Stomach (tissue), 9 donors: ENCODE results near the gene PTPRD. TPM values are rescaled to one million over a fixed set of nuclear protein-coding genes. Genes with fewer than 3 reads are reported as not detected.

Source experiments
- DNase-seq, 2 donors: peaks; one replicate each; pipeline versions ENCODE4 v3.0.0 to v3.0.0-alpha.2; 2013 to 2019
- H3K27ac ChIP-seq, 5 donors: fragments of 200-600 bp in 4 of 5; sonication (generic) in 4 of 5; one replicate each; pipeline ENCODE4 v1.5.1; 2013 to 2019; ENCODE audit warnings: mild to moderate bottlenecking in 1 of 5, moderate library complexity in 1 of 5
- H3K27me3 ChIP-seq, 3 donors: fragments of 200-600 bp; sonication (generic); one replicate each; pipeline ENCODE4 v1.5.1; 2017 to 2019; ENCODE audit warnings: mixed run types in 1 of 3
- H3K36me3 ChIP-seq, 4 donors: fragments of 200-600 bp; sonication (generic); 1 replicate in 3 of 4; 2 replicates in 1 of 4; pipeline ENCODE4 v1.5.1; 2016 to 2019
- H3K4me1 ChIP-seq, 4 donors: fragments of 200-600 bp; sonication (generic); one replicate each; pipeline ENCODE4 v1.5.1; 2016 to 2019
- H3K4me3 ChIP-seq, 4 donors: fragments of 200-600 bp; sonication (generic) in 3 of 4; one replicate each; pipeline ENCODE4 v1.5.1; 2016 to 2019; ENCODE audit warnings: mild to moderate bottlenecking in 1 of 4
- H3K9me3 ChIP-seq, 4 donors: fragments of 200-600 bp; sonication (generic); one replicate each; pipeline ENCODE4 v1.5.1; 2016 to 2019
- CTCF ChIP-seq, 7 experiments: fragments of 450-650 bp in 4 of 7; fragments of 200-600 bp in 3 of 7; sonication (generic) in 3 of 7; IDR thresholded peaks; one replicate each; pipeline ENCODE4 v1.5.1; 2016 to 2019; ENCODE audit warnings: antibody characterized with exemption in 7 of 7, control low read depth in 2 of 7, mild to moderate bottlenecking in 1 of 7
- EP300 ChIP-seq: sonication (generic); formaldehyde crosslinking; IDR thresholded peaks from one replicate; pipeline ENCODE4 v1.6.1; 2017; ENCODE audit warnings: antibody characterized with exemption
- POLR2A ChIP-seq, 4 donors: fragments of 450-650 bp; IDR thresholded peaks; one replicate each; pipeline ENCODE4 v1.6.1; 2016; ENCODE audit warnings: antibody characterized with exemption in 4 of 4, control low read depth in 2 of 4, mild to moderate bottlenecking in 1 of 4, moderate library complexity in 1 of 4
- POLR2AphosphoS5 ChIP-seq, 3 donors: sonication (generic); formaldehyde crosslinking; IDR thresholded peaks; one replicate each; pipeline ENCODE4 v1.6.1; 2016; ENCODE audit warnings: antibody characterized with exemption in 3 of 3
- WGBS, 5 donors: extraction: QIAGEN DNeasy Blood & Tissue Kit in 3 of 5; methylation state at CpG; one replicate each; pipeline versions ENCODE4 v1.1.5 to v1.1.7; 2013 to 2018; 5-methylcytosine and 5-hydroxymethylcytosine counted together
- intact Hi-C: fragments of 100-400 bp; cut with DNase I; formaldehyde crosslinking; loops from one replicate; pipeline ENCODE4 v1.15.1; 2023; ENCODE audit warnings: low total_unique reads
- polyA plus RNA-seq, 3 donors: library from polyadenylated mRNA; stranded (reverse); fragments of 200-250 nt; gene quantifications; one replicate each; pipeline ENCODE4 v1.2.3, GENCODE V29; 2013
- total RNA-seq, 5 donors: library from RNA; depleted of rRNA; stranded (reverse); fragments of >200 nt; gene quantifications; one replicate each; pipeline versions ENCODE4 v1.1.0 to v1.2.3, GENCODE V29; 2014 to 2016
- donor health status: healthy with polysubstance abuse.
- donor health status: Bipolar disorder and iron deficiency.
- donor health status: healthy.

The PTPRD gene
- total and polyA plus RNA-seq, 8 donors = 0.12 to 53.1 (median 1.2) TPM

- no peak for TF ChIP-seq POLR2A (IDR thresholded peaks at IDR 0.05)
- no peak for TF ChIP-seq POLR2AphosphoS5 (IDR thresholded peaks at IDR 0.05)
- TF ChIP-seq CTCF (IDR thresholded peaks at IDR 0.05) = no peak
- TF ChIP-seq EP300 = no peak
- DNase-seq = no peak
- Histone ChIP-seq H3K4me1 (no peaks in the 10 kb centered on the region), H3K4me3 (no peak overlapping the region), H3K27ac (no peak overlapping the region), H3K36me3 (no peaks in the 10 kb centered on the region), H3K9me3 (no peaks in the 10 kb centered on the region), H3K27me3 (no peaks in the 10 kb centered on the region)
- intact Hi-C loops = no loop called here
These were observed 2174.9 kb downstream of the PTPRD start for GRCh38 chr9:8437876-8438275.

GRCh38 chr9:8437259-8437658, 2175.5 kb downstream of the PTPRD start:
- H3K27me3 ChIP-seq = no peaks in the 10 kb centered on the region
- no peaks in the 10 kb centered on the region for H3K4me1 ChIP-seq
- H3K27ac ChIP-seq = no peak overlapping the region
- no peak for TF ChIP-seq EP300
- TF ChIP-seq CTCF (IDR thresholded peaks at IDR 0.05) = no peak
- DNase-seq = no peak
- no peaks in the 10 kb centered on the region for H3K36me3 ChIP-seq
- intact Hi-C loops = no loop called here
- WGBS, 5 donors = 79 to 91% (median 85%) methylated on average over 4 of the region's 4 CpGs
- H3K9me3 ChIP-seq = no peaks in the 10 kb centered on the region
- no peak overlapping the region for H3K4me3 ChIP-seq

GRCh38 chr9:8436786-8437185, 2176.0 kb downstream of the PTPRD start:
- TF ChIP-seq EP300 (no peak), CTCF (IDR thresholded peaks at IDR 0.05) (no peak), POLR2AphosphoS5 (IDR thresholded peaks at IDR 0.05) (no peak), POLR2A (IDR thresholded peaks at IDR 0.05) (no peak)
- Histone ChIP-seq H3K4me1 (no peaks in the 10 kb centered on the region), H3K27ac (no peak overlapping the region), H3K4me3 (no peak overlapping the region), H3K36me3 (no peaks in the 10 kb centered on the region), H3K27me3 (no peaks in the 10 kb centered on the region), H3K9me3 (no peaks in the 10 kb centered on the region)
- intact Hi-C loops = no loop called here
- 37 to 70% (median 57%) methylated on average over 1 of the region's 1 CpG for WGBS, 5 donors
- no peak for DNase-seq

GRCh38 chr9:8434621-8435020, 2178.2 kb downstream of the PTPRD start:
- TF ChIP-seq EP300 = no peak
- no peak for TF ChIP-seq POLR2AphosphoS5 (IDR thresholded peaks at IDR 0.05)
- no peak for TF ChIP-seq CTCF (IDR thresholded peaks at IDR 0.05)
- no peak for TF ChIP-seq POLR2A (IDR thresholded peaks at IDR 0.05)
- Histone ChIP-seq H3K9me3 (no peaks in the 10 kb centered on the region), H3K36me3 (no peaks in the 10 kb centered on the region), H3K27ac (no peak overlapping the region), H3K27me3 (no peaks in the 10 kb centered on the region), H3K4me1 (no peaks in the 10 kb centered on the region), H3K4me3 (no peak overlapping the region)
- 92 to 99% (median 97%) methylated on average over 3 of the region's 3 CpGs for WGBS, 5 donors
- intact Hi-C loops = no loop called here
- no peak for DNase-seq

GRCh38 chr9:8432224-8432623, 2180.6 kb downstream of the PTPRD start:
- no peak for DNase-seq
- no peaks in the 10 kb centered on the region for H3K27me3 ChIP-seq
- H3K9me3 ChIP-seq = no peaks in the 10 kb centered on the region
- no peaks in the 10 kb centered on the region for H3K4me1 ChIP-seq
- no peak for TF ChIP-seq POLR2A (IDR thresholded peaks at IDR 0.05)
- TF ChIP-seq POLR2AphosphoS5 (IDR thresholded peaks at IDR 0.05) = no peak
- TF ChIP-seq CTCF (IDR thresholded peaks at IDR 0.05) = no peak
- TF ChIP-seq EP300 = no peak
- H3K27ac ChIP-seq = no peak overlapping the region
- no peaks in the 10 kb centered on the region for H3K36me3 ChIP-seq
- intact Hi-C loops = no loop called here
- H3K4me3 ChIP-seq = no peak overlapping the region
- 25 to 46% (median 32%) methylated on average over 4 of the region's 4 CpGs for WGBS, 5 donors
